Measurements from ENCODE around the gene LNPK. TPM values are rescaled to one million over a fixed set of nuclear protein-coding genes. Genes with fewer than 3 reads are reported as not detected.

Gene LNPK
- polyA plus RNA-seq, 1 donor (not counting 4 experiments of a cell fraction or from before 2014, with no cell fraction given), result 32.1 TPM

DNA sequence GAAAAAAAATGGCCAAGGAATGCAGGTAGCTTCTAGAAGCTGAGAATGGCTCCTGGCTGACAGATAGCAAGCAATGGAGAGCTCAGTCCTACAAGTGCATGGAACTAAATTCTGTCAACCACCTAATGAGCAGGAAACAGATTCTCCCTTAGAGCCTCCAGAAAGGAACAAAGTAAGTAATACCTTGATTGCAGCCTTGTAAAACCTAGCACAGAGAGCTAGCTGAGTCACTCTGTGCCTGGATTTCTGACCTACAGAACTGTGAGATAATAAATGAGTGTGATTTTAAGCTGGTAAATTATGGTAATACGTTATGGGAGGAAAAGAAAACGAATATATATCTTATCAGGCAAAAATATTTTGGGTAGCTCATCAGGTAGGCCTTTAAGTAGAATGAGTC, 7.4 kb upstream of the LNPK start:
- FAIRE-seq, result no peak
- no peaks in the 10 kb centered on the region for H3K9me3 ChIP-seq (ENCODE audit: control insufficient read depth, low read depth, low read length)
- dilution Hi-C loops (cut with MboI; ENCODE audit: extremely low pct_ligation_motif_present, low sequenced_read_pairs), result no loop called here
- no peaks in the 10 kb centered on the region for H3K79me2 ChIP-seq (ENCODE audit: control insufficient read depth, insufficient read depth, low read length)
- no peaks in the 10 kb centered on the region for H3K4me1 ChIP-seq (ENCODE audit: control insufficient read depth, extremely low read depth, insufficient read depth, low read length)
- H2AFZ ChIP-seq (ENCODE audit: control insufficient read depth, low read length), result no peak overlapping the region
- H3K27ac ChIP-seq (ENCODE audit: control insufficient read depth, insufficient read depth, low read length), result no peak overlapping the region
- no peaks in the 10 kb centered on the region for H4K20me1 ChIP-seq (ENCODE audit: control insufficient read depth, extremely low read depth, insufficient read depth, low read length)
- no peaks in the 10 kb centered on the region for H3K27me3 ChIP-seq (ENCODE audit: control insufficient read depth, extremely low read depth, insufficient read depth, low read length)
- TF ChIP-seq, protein P1, sequence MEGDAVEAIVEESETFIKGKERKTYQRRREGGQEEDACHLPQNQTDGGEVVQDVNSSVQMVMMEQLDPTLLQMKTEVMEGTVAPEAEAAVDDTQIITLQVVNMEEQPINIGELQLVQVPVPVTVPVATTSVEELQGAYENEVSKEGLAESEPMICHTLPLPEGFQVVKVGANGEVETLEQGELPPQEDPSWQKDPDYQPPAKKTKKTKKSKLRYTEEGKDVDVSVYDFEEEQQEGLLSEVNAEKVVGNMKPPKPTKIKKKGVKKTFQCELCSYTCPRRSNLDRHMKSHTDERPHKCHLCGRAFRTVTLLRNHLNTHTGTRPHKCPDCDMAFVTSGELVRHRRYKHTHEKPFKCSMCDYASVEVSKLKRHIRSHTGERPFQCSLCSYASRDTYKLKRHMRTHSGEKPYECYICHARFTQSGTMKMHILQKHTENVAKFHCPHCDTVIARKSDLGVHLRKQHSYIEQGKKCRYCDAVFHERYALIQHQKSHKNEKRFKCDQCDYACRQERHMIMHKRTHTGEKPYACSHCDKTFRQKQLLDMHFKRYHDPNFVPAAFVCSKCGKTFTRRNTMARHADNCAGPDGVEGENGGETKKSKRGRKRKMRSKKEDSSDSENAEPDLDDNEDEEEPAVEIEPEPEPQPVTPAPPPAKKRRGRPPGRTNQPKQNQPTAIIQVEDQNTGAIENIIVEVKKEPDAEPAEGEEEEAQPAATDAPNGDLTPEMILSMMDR (optimal IDR thresholded peaks at IDR 0.05 in 1 of 3, IDR thresholded peaks at IDR 0.05 in 1 of 3, conservative IDR thresholded peaks at IDR 0.05 in 1 of 3; ENCODE audit: extremely low read depth in 1 of 3, insufficient read depth in 2 of 3, low read length in 3 of 3), result no peak
- TF ChIP-seq EZH2 (IDR thresholded peaks at IDR 0.05; ENCODE audit: low read length), result no peak
- no peak for DNase-seq (ENCODE audit: low read depth, low spot score)
- no peaks in the 10 kb centered on the region for H3K9me1 ChIP-seq (ENCODE audit: control insufficient read depth, extremely low read depth, insufficient read depth, low read length)
- H3K4me2 ChIP-seq (ENCODE audit: control insufficient read depth, extremely low read depth, insufficient read depth, low read depth, low read length), result no peak overlapping the region
- H3K36me3 ChIP-seq (ENCODE audit: control insufficient read depth in 2 of 2, extremely low read depth in 1 of 2, insufficient read depth in 2 of 2, low read length in 2 of 2), result no peaks in the 10 kb centered on the region
- H3K4me3 ChIP-seq (ENCODE audit: control insufficient read depth in 2 of 3, extremely low read depth in 1 of 3, insufficient read depth in 2 of 3, low read depth in 1 of 3, low read length in 3 of 3), result no peak overlapping the region
- H3K9ac ChIP-seq (ENCODE audit: control insufficient read depth, extremely low read depth, insufficient read depth, low read length), result no peak overlapping the region

DNA sequence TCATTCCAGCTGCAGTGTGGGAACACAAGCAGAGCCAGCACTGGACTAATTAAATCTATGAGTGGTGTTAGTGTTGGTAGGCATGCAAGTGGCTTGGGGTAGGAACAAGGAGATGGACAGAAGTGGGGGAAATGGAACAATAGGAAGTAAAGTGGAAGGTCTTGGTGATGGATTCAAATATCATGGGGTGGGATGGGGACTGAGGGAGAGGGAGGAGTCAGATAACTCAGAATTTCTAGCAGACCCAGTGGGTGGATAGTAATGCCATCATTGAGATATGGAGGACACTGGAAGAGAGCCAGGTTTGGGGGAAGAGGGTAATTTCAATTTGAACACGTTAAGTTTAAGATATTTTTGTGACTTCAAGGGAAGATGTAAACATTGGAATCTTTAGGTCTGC, 2.9 kb upstream of the LNPK start:
- Histone ChIP-seq H4K20me1 (ENCODE audit: control insufficient read depth, extremely low read depth, insufficient read depth, low read length) (no peaks in the 10 kb centered on the region), H3K4me3 (ENCODE audit: control insufficient read depth in 2 of 3, extremely low read depth in 1 of 3, insufficient read depth in 2 of 3, low read depth in 1 of 3, low read length in 3 of 3) (no peak overlapping the region), H3K27me3 (ENCODE audit: control insufficient read depth, extremely low read depth, insufficient read depth, low read length) (no peaks in the 10 kb centered on the region), H3K27ac (ENCODE audit: control insufficient read depth, insufficient read depth, low read length) (no peak overlapping the region), H3K9me3 (ENCODE audit: control insufficient read depth, low read depth, low read length) (no peaks in the 10 kb centered on the region), H3K4me2 (ENCODE audit: control insufficient read depth, extremely low read depth, insufficient read depth, low read depth, low read length) (no peak overlapping the region), H3K79me2 (ENCODE audit: control insufficient read depth, insufficient read depth, low read length) (peaks cover 17% of the 10 kb centered on the region), H3K36me3 (ENCODE audit: control insufficient read depth in 2 of 2, extremely low read depth in 1 of 2, insufficient read depth in 2 of 2, low read length in 2 of 2) (no peaks in the 10 kb centered on the region), H3K9me1 (ENCODE audit: control insufficient read depth, extremely low read depth, insufficient read depth, low read length) (no peaks in the 10 kb centered on the region), H3K4me1 (ENCODE audit: control insufficient read depth, extremely low read depth, insufficient read depth, low read length) (peaks cover 6% of the 10 kb centered on the region), H3K9ac (ENCODE audit: control insufficient read depth, extremely low read depth, insufficient read depth, low read length) (no peak overlapping the region), H2AFZ (ENCODE audit: control insufficient read depth, low read length) (no peak overlapping the region)
- dilution Hi-C loops (cut with MboI; ENCODE audit: extremely low pct_ligation_motif_present, low sequenced_read_pairs), result no loop called here
- TF ChIP-seq, protein P1 (optimal IDR thresholded peaks at IDR 0.05 in 1 of 3, IDR thresholded peaks at IDR 0.05 in 1 of 3, conservative IDR thresholded peaks at IDR 0.05 in 1 of 3; ENCODE audit: extremely low read depth in 1 of 3, insufficient read depth in 2 of 3, low read length in 3 of 3), result no peak
- TF ChIP-seq EZH2 (IDR thresholded peaks at IDR 0.05; ENCODE audit: low read length), result no peak
- no peak for FAIRE-seq
- no peak for DNase-seq (ENCODE audit: low read depth, low spot score)

All from keratinocyte (primary cell).